ENCODE measurements around the gene SH3BGRL2.

- TF ChIP-seq CTCF (IDR thresholded peaks at IDR 0.05) (no peak), POLR2A (IDR thresholded peaks at IDR 0.05) (no peak)
Measured at GRCh38 chr6:79665725-79666551, 34.8 kb downstream of the SH3BGRL2 start.
